Thymus (tissue), 11 donors: ENCODE measurements around the gene PLP2. TPM values are rescaled to one million over a fixed set of nuclear protein-coding genes. Genes with fewer than 3 reads are reported as not detected.
A peak's percentile ranks its signal among the peaks of the same experiment; 100 is the strongest.
"Not testable (repeated sequence)": the region's sequence is repeated elsewhere in the genome, so short reads cannot be mapped to it uniquely, and the experiment has no call there.

Experiments used
- DNase-seq, 9 donors: peaks; one replicate each; pipeline ENCODE4 v3.0.0-alpha.2; 2013; ENCODE audit warnings: low spot score in 9 of 9, low read depth in 6 of 9, missing footprints in 1 of 9
- H3K27ac ChIP-seq, 2 donors: one replicate each; pipeline ENCODE4 v1.5.1; 2013; ENCODE audit warnings: control low read depth in 1 of 2, low read depth in 1 of 2, low read length in 1 of 2, mild to moderate bottlenecking in 1 of 2, moderate library complexity in 1 of 2
- H3K27me3 ChIP-seq, 2 donors: one replicate each; pipeline ENCODE4 v1.5.1; 2013; ENCODE audit warnings: low read length in 1 of 2; ENCODE audit not compliant: control insufficient read depth in 2 of 2, insufficient read depth in 1 of 2
- H3K36me3 ChIP-seq, 2 donors: one replicate each; pipeline ENCODE4 v1.5.1; 2013; ENCODE audit warnings: low read length in 1 of 2, mild to moderate bottlenecking in 1 of 2, moderate library complexity in 1 of 2; ENCODE audit not compliant: control insufficient read depth in 2 of 2, insufficient read depth in 2 of 2
- H3K4me1 ChIP-seq, 2 donors: one replicate each; pipeline ENCODE4 v1.5.1; 2013; ENCODE audit warnings: low read length in 2 of 2; ENCODE audit not compliant: control insufficient read depth in 2 of 2, insufficient read depth in 2 of 2
- H3K4me3 ChIP-seq, 2 donors: one replicate each; pipeline ENCODE4 v1.5.1; 2013; ENCODE audit warnings: low read length in 2 of 2, control low read depth in 1 of 2, mild to moderate bottlenecking in 1 of 2
- H3K9me3 ChIP-seq, 2 donors: one replicate each; pipeline ENCODE4 v1.5.1; 2013; ENCODE audit warnings: low read length in 1 of 2, mild to moderate bottlenecking in 1 of 2; ENCODE audit not compliant: control insufficient read depth in 2 of 2, insufficient read depth in 1 of 2
- WGBS: extraction: QIAGEN DNeasy Blood & Tissue Kit; methylation state at CpG from one replicate; pipeline ENCODE4 v1.1.7; 2013; 5-methylcytosine and 5-hydroxymethylcytosine counted together
- polyA plus RNA-seq: library from polyadenylated mRNA; stranded (reverse); fragments of 200-250 nt; gene quantifications from one replicate; pipeline ENCODE4 v1.2.3, GENCODE V29; 2013
- total RNA-seq: library from RNA; stranded (reverse); fragments of 120-200 nt; gene quantifications from one replicate; pipeline ENCODE4 v1.2.4, GENCODE V29; 2013
- donor health status: healthy.

The PLP2 gene
- total and polyA plus RNA-seq, 2 donors = 36.6 to 130 TPM

DNA sequence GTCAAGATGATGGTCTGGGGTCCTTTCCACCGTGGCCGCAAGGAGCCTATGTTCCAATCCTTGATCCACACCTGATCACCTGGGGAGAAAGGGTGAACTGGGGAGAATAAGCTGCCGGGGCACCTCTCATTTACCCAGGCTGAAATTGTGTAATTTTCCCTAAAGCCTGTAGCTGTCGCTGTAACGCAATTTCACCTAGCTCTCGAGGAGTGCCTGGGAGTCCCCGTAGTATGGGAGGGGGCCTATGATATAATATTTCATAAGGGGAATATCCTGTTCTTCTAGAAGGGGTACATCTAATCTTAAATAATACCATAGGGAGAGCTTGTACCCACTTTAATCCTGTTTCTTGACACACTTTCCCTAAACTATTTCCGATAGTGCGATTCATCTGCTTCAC, 29.4 kb upstream of the PLP2 start:
- H3K9me3 ChIP-seq = peaks cover 0 to 15% of the 10 kb centered on the region in 2 donors

GRCh38 chrX:49143154-49143553, 28.5 kb upstream of the PLP2 start:
- H3K4me3 ChIP-seq, H3K27ac ChIP-seq, H3K36me3 ChIP-seq, DNase-seq, H3K27me3 ChIP-seq, H3K4me1 ChIP-seq: not testable (repeated sequence)
- peaks cover 0 to 12% of the 10 kb centered on the region in 2 donors for H3K9me3 ChIP-seq
- 94% methylated on average over 7 of the region's 7 CpGs for WGBS

More for the DNA sequence above, 29.4 kb upstream of the PLP2 start:
- WGBS = 62% methylated on average over 9 of the region's 9 CpGs
- H3K4me1 ChIP-seq, H3K27me3 ChIP-seq, H3K36me3 ChIP-seq, H3K27ac ChIP-seq, DNase-seq, H3K4me3 ChIP-seq: not testable (repeated sequence)

DNA sequence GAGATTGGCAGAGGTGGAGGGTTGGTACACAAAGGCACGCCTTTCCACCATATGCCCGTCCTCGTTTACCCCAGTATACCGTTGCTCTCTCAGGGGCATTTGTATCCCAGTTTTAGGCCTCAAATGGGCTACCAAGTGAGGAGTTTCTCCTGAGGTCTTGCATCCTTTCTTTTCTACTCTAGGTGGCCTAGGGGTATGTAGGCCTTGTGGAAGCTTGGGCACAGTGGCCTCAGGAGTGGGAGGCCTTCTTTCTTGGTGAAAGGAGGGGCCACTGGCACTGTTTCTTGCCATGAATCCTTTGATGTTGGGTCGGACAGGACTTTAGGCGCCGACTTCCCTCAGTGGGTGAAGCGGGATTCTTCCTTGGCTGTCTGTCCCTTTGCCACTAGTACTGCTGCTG, 24.4 kb upstream of the PLP2 start:
- no peaks in the 10 kb centered on the region for H3K27me3 ChIP-seq
- H3K4me3 ChIP-seq = no peak overlapping the region
- H3K36me3 ChIP-seq = no peaks in the 10 kb centered on the region
- no peak for DNase-seq
- no peaks in the 10 kb centered on the region for H3K4me1 ChIP-seq
- no peak overlapping the region for H3K27ac ChIP-seq
- WGBS = 98% methylated on average over 8 of the region's 8 CpGs
- H3K9me3 ChIP-seq = no peaks in the 10 kb centered on the region

DNA sequence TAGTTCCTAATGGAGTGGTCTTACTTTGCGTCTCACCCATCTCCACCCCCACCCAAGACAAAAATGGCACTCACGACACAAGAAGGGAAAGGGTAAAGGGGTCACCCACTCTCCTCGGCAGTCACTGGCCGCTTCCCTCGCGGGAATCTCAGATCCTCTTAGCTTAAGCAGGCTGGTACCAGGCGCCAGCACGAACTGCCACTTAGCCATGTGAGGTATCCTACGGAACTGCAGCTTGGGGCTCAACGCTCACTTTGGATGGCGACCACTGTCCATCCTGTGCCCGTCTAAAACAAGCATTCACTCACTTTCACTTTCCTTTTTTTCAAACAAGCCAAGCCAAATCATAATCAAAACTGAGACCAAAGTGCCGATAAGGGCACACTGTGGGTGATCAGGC, 23.8 kb upstream of the PLP2 start:
- 96% methylated on average over 13 of the region's 13 CpGs for WGBS
- H3K9me3 ChIP-seq = no peaks in the 10 kb centered on the region
- H3K4me1 ChIP-seq = no peaks in the 10 kb centered on the region
- no peak overlapping the region for H3K4me3 ChIP-seq
- H3K27ac ChIP-seq = no peak overlapping the region
- no peaks in the 10 kb centered on the region for H3K36me3 ChIP-seq
- H3K27me3 ChIP-seq = no peaks in the 10 kb centered on the region
- no peak for DNase-seq

GRCh38 chrX:49148390-49149100, 23.2 kb upstream of the PLP2 start:
- H3K27me3 ChIP-seq, DNase-seq, H3K4me1 ChIP-seq, H3K4me3 ChIP-seq, H3K9me3 ChIP-seq, H3K27ac ChIP-seq, H3K36me3 ChIP-seq: not testable (repeated sequence)
- 88% methylated on average over 21 of the region's 21 CpGs for WGBS

GRCh38 chrX:49149291-49149690, 22.4 kb upstream of the PLP2 start:
- not testable (repeated sequence) for H3K4me1 ChIP-seq, H3K27ac ChIP-seq, H3K27me3 ChIP-seq, H3K4me3 ChIP-seq, H3K9me3 ChIP-seq, H3K36me3 ChIP-seq, DNase-seq
- WGBS = 98% methylated on average over 14 of the region's 14 CpGs

DNA sequence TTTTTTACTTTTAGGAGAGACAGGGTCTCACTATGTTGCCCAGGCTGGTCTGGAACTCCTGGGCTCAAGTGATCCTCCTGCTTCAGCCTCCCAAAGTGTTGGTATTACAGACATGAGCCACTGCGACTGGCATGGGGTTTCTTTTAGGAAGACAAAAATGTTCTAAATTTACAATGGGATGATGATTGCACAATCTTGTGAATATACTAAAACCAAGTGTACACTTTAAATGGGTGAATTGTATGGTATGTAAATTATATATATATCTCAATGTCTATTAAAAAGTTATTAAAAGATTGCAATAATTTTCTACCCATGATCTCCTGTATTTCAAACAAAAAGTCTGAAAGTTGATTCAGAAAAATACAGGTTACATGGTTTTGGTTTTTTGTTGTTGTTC, 18.2 kb upstream of the PLP2 start:
- WGBS = 100% methylated on average over 1 of the region's 1 CpG
- DNase-seq = no peak
- no peak overlapping the region for H3K4me3 ChIP-seq
- peaks cover 2 to 10% of the 10 kb centered on the region in 2 donors for H3K4me1 ChIP-seq
- no peaks in the 10 kb centered on the region for H3K9me3 ChIP-seq
- H3K27ac ChIP-seq = no peak overlapping the region
- no peaks in the 10 kb centered on the region for H3K27me3 ChIP-seq
- no peaks in the 10 kb centered on the region for H3K36me3 ChIP-seq

DNA sequence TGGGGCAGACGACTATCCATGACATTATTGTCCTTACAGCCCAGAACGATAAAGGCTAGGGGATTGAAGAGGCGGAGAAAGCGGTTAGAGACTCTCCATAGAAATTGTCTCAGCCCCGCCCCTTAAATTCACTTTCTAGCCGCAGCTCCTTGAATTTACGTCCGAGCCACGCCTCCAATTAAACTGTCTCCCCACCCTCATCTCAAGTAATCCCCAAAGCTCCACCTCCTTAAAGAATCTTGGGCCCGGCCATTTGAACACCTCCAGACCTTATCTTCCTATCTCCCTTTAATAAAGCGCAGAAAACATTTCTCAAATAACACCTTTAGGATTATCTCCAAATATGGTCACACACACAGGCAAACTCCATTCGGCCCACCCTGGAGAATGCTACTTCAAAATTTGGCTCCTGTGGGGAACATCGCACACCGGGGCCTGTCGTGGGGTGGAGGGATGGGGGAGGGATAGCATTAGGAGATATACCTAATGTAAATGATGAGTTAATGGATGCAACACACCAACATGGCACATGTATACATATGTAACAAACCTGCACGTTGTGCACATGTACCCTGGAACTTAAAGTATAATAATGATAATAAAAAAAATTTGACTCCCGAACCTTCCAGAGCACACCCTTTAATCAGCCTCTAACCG, 16.3 kb upstream of the PLP2 start:
- peak in 2 of 9 donors; percentile 29 to 56 for DNase-seq
- peak overlapping the region in 1 of 2 donors; percentile 90 for H3K27ac ChIP-seq
- no peaks in the 10 kb centered on the region for H3K36me3 ChIP-seq
- H3K27me3 ChIP-seq = no peaks in the 10 kb centered on the region
- H3K4me1 ChIP-seq = peaks cover 2 to 10% of the 10 kb centered on the region in 2 donors
- H3K4me3 ChIP-seq = peak overlapping the region; percentile 58 to 70
- WGBS = 1% methylated on average over 18 of the region's 18 CpGs
- no peaks in the 10 kb centered on the region for H3K9me3 ChIP-seq

- Histone ChIP-seq H3K4me3 (peak overlapping the region; percentile 58 to 70), H3K27me3 (no peaks in the 10 kb centered on the region), H3K9me3 (no peaks in the 10 kb centered on the region), H3K4me1 (peaks cover 2 to 10% of the 10 kb centered on the region in 2 donors), H3K27ac (peak overlapping the region; percentile 85 to 90), H3K36me3 (no peaks in the 10 kb centered on the region)
- WGBS = 2% methylated on average over 65 of the region's 65 CpGs
- peak in 7 of 9 donors; percentile 30 to 87 (median 69) for DNase-seq
Measured at GRCh38 chrX:49155900-49156837, 15.5 kb upstream of the PLP2 start.
